ENCODE results near the gene ZNF778.

ZNF778 gene

GRCh38 chr16:89202422-89203215 lies 14.9 kb upstream of the ZNF778 start:
- TF ChIP-seq CTCF (conservative IDR thresholded peaks at IDR 0.05; ENCODE audit: low read length) = no peak
- H3K4me3 ChIP-seq (ENCODE audit: low read length) = no peak overlapping the region
- no peak for DNase-seq (ENCODE audit: low read depth)

GRCh38 chr16:89207993-89208392 lies 9.5 kb upstream of the ZNF778 start:
- no peak for TF ChIP-seq CTCF (conservative IDR thresholded peaks at IDR 0.05; ENCODE audit: low read length)
- DNase-seq (ENCODE audit: low read depth) = no peak

GRCh38 chr16:89209522-89210044 lies 7.9 kb upstream of the ZNF778 start:
- no peak for TF ChIP-seq CTCF (conservative IDR thresholded peaks at IDR 0.05; ENCODE audit: low read length)
- H3K4me3 ChIP-seq (ENCODE audit: low read length) = no peak overlapping the region
- no peak for DNase-seq (ENCODE audit: low read depth)

More at GRCh38 chr16:89207993-89208392, 9.5 kb upstream of the ZNF778 start:
- no peak overlapping the region for H3K4me3 ChIP-seq (ENCODE audit: low read length)

GRCh38 chr16:89210165-89210903 lies 7.2 kb upstream of the ZNF778 start:
- no peak for DNase-seq (ENCODE audit: low read depth)
- TF ChIP-seq CTCF (conservative IDR thresholded peaks at IDR 0.05; ENCODE audit: low read length) = no peak
- no peak overlapping the region for H3K4me3 ChIP-seq (ENCODE audit: low read length)

GRCh38 chr16:89210904-89211515 lies 6.5 kb upstream of the ZNF778 start:
- H3K4me3 ChIP-seq (ENCODE audit: low read length) = no peak overlapping the region
- TF ChIP-seq CTCF (conservative IDR thresholded peaks at IDR 0.05; ENCODE audit: low read length) = no peak
- DNase-seq (ENCODE audit: low read depth) = peak; percentile 55

- peak overlapping the region; percentile 91 for H3K4me3 ChIP-seq (ENCODE audit: low read length)
- DNase-seq (ENCODE audit: low read depth) = peak; percentile 75
- TF ChIP-seq CTCF (conservative IDR thresholded peaks at IDR 0.05; ENCODE audit: low read length) = peak; percentile 76
Measured at GRCh38 chr16:89216315-89217137, 977 bp upstream of the ZNF778 start.
